HG03469 (cell line): ENCODE measurements around the gene DHRS3.
"Not testable (repeated sequence)": the region's sequence is repeated elsewhere in the genome, so short reads cannot be mapped to it uniquely, and the experiment has no call there.

Experiments used
- ATAC-seq: cut with Tn5 transposase; IDR thresholded peaks from one replicate; pipeline ENCODE4 v1.9.1; 2021; ENCODE audit warnings: mild to moderate bottlenecking, moderate library complexity, moderate number of reproducible peaks; ENCODE audit not compliant: unreplicated experiment

DHRS3 gene

DNA sequence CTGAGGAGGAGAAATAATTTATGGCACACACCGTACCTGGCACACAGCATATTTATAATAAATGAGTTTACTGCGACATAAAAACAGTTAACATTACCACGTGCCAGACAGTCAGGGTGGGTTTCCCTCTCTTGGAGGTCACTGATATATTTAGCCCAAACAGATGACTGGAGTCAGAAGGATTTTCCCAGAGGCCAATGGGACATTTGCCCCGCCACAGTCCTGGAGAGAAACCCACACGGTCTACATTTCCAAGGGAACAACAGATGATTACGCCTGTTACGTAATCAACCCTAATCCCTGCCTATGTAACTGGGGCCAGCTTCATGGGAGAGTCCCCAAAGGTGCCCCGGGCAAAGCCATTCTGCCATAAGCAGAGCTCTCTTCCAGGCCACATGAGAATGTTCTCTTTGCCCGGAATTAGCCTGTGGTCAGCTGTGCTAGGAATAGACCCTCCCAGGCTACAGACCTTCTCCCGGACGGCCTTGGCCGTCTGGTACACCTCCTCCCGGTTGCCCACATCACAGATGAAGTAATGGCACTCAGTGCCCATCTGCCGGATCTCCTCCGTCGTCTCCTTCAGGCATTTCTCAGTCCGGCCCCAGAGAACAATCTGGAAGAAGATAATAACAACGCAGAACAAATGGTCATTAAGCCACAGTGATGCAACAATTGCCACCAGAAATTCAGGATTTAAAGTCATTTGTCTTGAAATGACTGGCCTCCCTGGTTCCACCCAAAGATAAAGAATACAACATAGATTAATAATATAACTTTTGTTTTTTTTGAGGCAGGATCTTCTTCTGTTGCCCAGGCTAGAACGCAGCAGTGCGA is 37.7 kb downstream of the DHRS3 start:
- no peak for ATAC-seq

DNA sequence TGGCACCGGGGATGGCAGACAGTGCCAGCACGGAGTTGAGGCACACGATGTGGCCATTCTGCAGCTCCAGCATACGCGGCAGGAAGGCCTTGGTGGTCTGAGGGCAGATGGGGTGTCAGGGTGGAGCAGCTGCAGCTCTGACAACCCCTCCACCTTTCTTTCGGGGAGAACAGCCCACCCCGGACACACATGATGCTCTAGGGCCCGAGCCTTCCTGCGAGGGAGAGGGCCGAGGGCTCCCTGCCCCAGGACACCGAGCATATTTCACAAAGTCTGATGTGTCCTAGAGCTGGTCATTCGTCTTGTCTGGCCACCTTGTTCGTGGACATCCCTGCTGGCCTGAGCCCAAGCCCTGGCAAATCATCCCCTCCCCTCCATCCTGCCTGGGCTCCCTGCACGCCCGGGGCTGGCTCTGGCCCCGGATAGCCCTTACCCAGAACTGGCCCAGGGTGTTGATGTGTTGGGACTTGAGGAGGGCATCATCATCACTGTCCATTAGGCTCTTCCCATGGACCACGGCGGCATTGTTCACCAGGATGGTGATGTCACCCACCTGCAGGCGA is 39.1 kb downstream of the DHRS3 start:
- ATAC-seq = no peak

- ATAC-seq = no peak
Measured at GRCh38 chr1:12577020-12577419, 41.0 kb downstream of the DHRS3 start.

DNA sequence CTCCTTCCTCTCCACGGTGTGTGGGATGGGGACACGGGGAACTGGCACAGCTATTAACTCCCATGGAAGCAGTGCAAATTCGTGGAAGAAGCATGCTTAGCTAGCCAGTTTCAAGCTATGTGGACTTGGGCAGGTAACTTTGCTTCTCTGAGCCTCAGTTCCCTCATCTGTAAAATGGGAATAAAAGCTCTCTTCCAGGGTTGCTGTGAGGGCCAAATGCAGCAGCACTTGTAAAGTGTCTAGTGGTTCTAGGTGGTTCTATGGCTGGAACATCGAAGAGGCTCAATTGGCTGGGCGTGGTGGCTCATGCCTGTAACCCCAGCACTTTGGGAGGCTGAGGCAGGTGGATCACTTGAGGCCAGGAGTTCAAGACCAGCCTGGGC is 43.3 kb downstream of the DHRS3 start:
- no peak for ATAC-seq

GRCh38 chr1:12573015-12573825 is 44.8 kb downstream of the DHRS3 start:
- ATAC-seq = no peak

DNA sequence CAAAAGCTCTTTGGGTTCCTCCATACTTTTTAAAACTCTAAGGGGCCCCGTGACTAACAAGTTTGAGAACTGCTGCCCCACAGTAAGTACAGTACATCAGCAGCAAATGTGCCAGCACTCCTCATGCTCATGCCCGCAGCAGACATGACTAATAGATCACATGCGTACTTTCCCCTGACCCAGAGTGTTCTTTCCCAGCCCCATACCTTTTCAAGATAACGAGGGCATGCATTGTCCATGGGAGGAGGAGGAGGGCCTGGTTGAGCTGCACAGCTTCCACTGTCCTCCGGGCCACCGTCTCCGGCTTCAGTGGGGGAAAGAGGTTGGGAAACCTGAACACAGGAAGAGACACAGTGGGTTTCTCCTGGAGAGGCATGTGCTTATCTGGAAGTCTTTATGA is 45.5 kb downstream of the DHRS3 start:
- ATAC-seq = no peak

GRCh38 chr1:12570291-12570690 is 47.7 kb downstream of the DHRS3 start:
- ATAC-seq = no peak

- no peak for ATAC-seq
Measured at GRCh38 chr1:12568009-12568767, 49.8 kb downstream of the DHRS3 start.

GRCh38 chr1:12567288-12567819 is 50.7 kb downstream of the DHRS3 start:
- no peak for ATAC-seq

- ATAC-seq = no peak
Measured at GRCh38 chr1:12566484-12567287, 51.3 kb downstream of the DHRS3 start.

GRCh38 chr1:12565966-12566352 is 52.1 kb downstream of the DHRS3 start:
- ATAC-seq = no peak

- ATAC-seq = no peak
Measured at GRCh38 chr1:12565094-12565965, 52.7 kb downstream of the DHRS3 start.

GRCh38 chr1:12564251-12564650 is 53.8 kb downstream of the DHRS3 start:
- ATAC-seq = not testable (repeated sequence)

DNA sequence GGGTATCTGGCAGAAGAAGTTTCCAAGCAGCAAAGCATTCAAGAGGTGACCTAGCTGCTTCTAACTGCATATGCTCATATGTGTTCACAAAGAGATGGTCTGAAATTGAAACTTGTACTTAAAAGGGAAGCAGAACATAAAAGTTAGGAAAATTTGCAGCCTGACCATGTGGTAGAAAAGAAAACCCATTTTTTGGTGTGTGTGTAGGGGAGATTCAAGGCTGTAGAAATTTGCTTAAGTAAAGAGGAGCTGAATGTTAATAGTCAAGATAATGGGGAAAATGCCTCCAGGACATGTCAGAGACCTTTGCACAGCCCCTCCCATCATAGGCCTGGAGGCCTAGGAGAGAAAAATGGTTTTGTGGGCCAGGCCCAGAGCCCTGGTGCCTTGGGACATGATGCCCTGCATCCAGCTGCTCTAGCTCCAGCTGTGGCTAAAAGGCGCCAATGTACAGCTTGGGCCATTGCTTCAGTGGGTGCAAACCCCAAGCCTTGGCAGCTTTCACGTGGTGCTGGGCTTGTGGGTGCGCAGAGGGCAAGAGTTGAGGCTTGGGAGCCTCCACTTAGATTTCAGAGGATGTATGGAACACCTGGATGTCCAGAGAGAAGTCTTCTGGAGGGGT is 54.9 kb downstream of the DHRS3 start:
- no peak for ATAC-seq

DNA sequence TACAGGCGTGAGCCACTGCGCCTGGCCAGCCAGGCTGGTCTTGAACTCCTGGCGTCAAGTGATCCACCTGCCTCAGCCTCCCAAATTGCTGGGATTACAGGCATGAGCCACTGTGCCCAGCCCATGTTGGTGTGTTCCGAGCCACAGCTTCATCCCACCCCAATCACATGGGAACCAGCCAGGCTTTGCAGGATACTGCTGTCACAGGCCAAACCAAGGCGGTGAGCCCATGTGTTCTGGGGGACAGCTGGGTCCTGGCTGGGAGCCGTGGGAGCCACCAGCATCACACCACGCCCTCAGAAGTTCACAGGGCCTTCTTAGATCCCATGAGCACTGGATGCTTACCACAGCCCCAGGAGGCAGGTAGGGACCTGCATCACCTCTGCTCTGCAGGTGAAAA is 56.9 kb downstream of the DHRS3 start:
- ATAC-seq = no peak

- no peak for ATAC-seq
Measured at GRCh38 chr1:12556957-12557935, 60.8 kb downstream of the DHRS3 start.

GRCh38 chr1:12556368-12556930 is 61.6 kb downstream of the DHRS3 start:
- no peak for ATAC-seq
